WI38 (cell line): ENCODE data around the gene SNUPN.

Experiments
- H3K4me3 ChIP-seq: 2 replicates; pipeline ENCODE4 v1.5.1; 2011; ENCODE audit warnings: low read depth, mild to moderate bottlenecking, control low read depth, low read length
- CTCF ChIP-seq: IDR thresholded peaks from 2 replicates; pipeline ENCODE4 v1.5.1; 2012; ENCODE audit warnings: low read depth, mild to moderate bottlenecking, control low read depth, low read length

SNUPN gene

GRCh38 chr15:75647370-75648155 lies 22.0 kb upstream of the SNUPN start, which contains the start of gene SNX33:
SNX33 (plus strand) TSS chr15:75647912; CDS start chr15:75649103, 1,191 bp downstream.
- peak; percentile 40 for TF ChIP-seq CTCF
- peak within 1 kb of the TSS; percentile 85 for H3K4me3 ChIP-seq

GRCh38 chr15:75646944-75647364 lies 21.4 kb upstream of the SNUPN start:
- H3K4me3 ChIP-seq = peak overlapping the region; percentile 85
- TF ChIP-seq CTCF = no peak

GRCh38 chr15:75646112-75646943 lies 20.8 kb upstream of the SNUPN start:
- TF ChIP-seq CTCF = no peak
- H3K4me3 ChIP-seq = peak overlapping the region; percentile 85

- TF ChIP-seq CTCF = no peak
- no peak overlapping the region for H3K4me3 ChIP-seq
Observed at GRCh38 chr15:75644376-75644775, 18.9 kb upstream of the SNUPN start.

GRCh38 chr15:75641603-75642002 lies 16.1 kb upstream of the SNUPN start:
- no peak overlapping the region for H3K4me3 ChIP-seq
- no peak for TF ChIP-seq CTCF

GRCh38 chr15:75641179-75641503 lies 15.6 kb upstream of the SNUPN start:
- no peak overlapping the region; the same call in 1 of the 2 replicates for H3K4me3 ChIP-seq
- TF ChIP-seq CTCF = no peak
